SHP77 (cell line): ENCODE results near the gene TMEM33.
"Not testable (repeated sequence)": the region's sequence is repeated elsewhere in the genome, so short reads cannot be mapped to it uniquely, and the experiment has no call there.

Experiments used
- DNase-seq, 2 experiments: peaks; one replicate each; lab custom pipeline; 2025; lab: John Stamatoyannopoulos, UW

The TMEM33 gene, protein sequence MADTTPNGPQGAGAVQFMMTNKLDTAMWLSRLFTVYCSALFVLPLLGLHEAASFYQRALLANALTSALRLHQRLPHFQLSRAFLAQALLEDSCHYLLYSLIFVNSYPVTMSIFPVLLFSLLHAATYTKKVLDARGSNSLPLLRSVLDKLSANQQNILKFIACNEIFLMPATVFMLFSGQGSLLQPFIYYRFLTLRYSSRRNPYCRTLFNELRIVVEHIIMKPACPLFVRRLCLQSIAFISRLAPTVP

DNA sequence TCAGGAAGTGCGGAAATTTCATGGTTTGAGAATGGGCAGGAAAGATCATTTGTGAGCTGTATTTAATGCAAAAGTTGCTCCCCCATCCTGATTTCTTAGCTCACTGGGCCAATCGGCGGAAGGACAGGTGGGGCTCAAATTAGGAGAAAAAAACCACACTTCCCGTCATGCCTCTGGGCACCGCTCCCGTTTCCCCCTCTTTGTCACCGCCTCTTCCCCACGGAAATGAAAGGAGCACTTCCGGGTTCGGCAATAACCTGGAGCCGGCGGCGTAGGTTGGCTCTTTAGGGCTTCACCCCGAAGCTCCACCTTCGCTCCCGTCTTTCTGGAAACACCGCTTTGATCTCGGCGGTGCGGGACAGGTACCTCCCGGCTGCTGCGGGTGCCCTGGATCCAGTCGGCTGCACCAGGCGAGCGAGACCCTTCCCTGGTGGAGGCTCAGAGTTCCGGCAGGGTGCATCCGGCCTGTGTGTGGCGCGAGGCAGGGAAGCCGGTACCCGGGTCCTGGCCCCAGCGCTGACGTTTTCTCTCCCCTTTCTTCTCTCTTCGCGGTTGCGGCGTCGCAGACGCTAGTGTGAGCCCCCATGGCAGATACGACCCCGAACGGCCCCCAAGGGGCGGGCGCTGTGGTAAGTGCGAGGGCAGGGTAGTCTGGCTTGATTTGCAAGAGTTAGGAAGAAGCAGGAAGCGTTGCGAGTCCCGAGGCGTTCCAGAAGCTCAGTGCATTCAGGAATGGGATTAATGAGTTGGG is at the start of gene TMEM33:
TSS of gene TMEM33 (plus strand) at position 529 of the 751 bp plus-strand sequence. CDS start at position 585, 56 bp downstream.
- DNase-seq, result peak; percentile 62 to 79

DNA sequence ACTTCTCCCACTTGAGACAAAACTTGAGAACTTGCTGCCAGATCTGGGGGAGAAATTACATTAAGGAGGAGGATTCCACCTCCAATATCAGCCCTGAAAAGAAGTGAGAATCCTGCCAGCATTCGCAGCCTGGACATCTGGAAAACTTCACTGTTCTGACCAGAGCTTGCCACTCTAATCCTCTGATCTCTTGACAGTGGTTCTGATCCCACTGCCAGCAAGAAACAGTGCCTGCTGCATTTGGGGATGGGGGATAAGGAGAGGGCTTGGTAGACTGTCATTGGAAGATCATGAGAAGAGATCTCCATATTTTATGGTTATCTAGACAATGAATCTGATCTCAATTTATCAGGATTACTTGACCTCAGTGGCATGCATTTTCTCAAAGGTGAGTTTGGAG is 49.8 kb upstream of the TMEM33 start:
- DNase-seq, result no peak

DNA sequence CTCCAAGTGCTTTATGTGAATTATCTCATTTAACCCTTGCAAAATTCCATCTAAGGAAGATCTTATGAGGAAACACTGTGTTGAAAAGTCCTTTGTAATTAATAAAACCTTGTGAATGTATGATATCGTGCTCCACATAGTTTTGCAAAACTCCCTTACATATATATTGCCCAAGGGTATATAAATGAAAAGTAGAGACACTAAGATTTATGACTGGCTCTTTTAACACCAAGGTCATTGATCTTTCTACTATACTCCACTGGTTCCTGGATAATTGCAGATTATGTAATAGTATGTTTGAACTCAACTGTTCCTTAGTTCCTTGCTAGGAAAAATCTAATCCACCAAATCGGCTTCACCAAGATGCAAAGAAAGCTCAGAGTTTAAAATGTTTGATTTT is 48.0 kb upstream of the TMEM33 start:
- DNase-seq, result no peak

DNA sequence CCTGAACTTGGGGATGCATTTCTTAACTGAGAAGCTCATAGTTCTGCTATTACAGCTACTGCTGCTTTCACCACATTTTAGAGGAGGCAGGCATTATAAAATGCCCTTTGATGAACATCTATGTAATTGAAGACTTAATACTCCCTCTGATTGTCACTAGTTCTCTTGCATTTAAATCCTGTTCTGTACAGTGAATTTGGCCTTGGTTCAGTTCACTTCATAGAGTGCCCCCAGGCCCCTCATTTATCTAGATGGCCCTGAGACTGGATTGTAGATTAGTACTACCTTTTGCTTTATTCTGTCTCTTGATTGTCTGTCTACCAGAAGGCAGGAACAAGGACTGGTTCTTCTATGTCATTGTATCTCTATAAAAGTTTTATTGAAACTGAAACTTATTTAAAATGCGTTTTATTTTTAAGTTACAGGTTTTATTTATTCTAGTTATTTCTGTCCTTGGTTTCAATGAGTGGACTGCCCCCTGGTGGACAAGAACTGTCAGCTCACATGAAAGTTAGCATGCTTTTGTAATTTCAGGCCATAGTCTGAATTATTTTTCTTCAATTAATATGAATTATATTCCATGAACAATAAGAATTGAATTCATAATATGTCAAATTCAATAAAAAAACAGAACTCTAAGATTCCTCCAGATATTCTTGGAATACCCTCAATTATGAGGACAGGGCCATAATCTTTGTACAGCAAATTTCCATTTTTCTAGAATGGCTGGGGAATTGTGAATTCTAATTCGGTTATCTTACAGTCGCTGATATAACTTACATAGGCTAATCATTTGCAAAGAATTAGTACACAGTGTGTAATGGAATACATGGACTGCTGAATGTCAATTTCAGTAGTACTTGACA is 47.2 kb upstream of the TMEM33 start:
- DNase-seq, result no peak

DNA sequence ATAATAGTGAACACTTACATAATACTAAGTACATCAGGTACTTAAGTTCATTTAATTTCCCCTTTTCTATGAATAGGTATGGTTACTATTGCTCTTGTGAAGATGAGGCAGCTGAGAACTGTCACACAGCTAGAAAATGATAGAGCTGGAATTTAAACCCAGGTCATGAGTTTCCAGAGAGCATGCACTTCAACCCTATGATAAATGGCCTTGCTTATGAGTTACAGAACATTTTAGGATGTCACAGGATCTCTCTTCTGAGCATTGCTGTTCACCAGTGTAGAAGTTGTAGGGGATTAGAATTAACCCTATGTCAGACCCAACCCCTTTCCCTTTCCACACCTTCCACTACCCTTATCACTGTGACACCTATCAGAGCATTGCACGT is 46.5 kb upstream of the TMEM33 start:
- no peak for DNase-seq

DNA sequence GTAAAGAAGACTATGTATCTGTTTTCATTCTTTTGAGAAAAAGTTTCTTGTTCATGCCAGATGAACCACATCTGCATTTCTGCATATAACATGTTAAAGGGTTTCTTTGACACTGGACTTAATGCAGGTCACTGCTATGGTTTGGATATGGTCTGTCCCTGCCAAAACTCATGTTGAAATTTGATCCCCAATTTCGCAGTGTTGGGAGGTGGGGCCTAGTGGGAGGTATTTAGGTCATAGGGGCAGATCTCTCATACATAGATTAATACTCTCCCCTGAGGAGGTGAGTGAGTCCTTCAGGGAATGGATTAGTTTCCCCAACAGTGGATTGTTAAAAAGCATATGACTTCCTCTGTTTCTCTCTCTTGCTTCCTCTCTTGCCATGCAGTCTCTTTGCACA is 45.9 kb upstream of the TMEM33 start:
- no peak for DNase-seq

DNA sequence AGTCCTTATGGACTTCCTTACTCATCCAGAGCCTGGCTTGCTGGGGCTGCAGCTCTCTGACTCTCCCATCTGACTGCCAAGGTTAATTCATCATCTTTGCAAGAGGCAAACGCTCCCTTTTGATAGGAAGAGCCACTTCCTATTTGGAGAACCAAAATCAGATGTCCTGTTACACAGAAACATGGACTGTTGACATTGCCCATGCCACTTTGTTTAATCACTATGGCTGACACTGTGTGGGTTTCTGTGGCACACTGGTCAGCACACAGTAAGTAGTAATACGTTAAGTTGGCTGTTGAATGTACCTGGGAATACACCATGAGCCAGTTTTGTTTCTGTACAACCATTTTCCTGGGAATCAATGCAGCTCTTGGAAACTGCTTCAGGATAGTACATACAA is 45.1 kb upstream of the TMEM33 start:
- no peak for DNase-seq

DNA sequence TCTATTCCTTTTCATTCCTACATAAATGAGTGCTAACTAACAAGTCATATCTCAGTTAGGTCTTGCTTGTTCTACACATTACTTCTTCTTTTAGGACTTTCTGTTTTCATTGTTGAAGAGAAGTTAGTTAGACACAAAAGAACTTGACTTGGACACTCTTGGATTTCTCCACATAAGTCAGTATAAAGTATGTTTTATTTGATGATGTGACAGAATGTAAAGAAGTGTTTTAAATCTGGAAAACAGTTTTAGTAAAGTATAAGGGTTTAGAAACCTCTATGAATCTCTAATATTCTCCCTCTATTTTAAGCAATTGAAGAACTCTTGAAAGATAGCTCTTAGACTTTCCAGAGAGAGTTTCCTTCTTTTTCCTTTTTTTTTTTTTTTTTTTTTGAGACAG is 38.6 kb upstream of the TMEM33 start:
- no peak for DNase-seq

DNA sequence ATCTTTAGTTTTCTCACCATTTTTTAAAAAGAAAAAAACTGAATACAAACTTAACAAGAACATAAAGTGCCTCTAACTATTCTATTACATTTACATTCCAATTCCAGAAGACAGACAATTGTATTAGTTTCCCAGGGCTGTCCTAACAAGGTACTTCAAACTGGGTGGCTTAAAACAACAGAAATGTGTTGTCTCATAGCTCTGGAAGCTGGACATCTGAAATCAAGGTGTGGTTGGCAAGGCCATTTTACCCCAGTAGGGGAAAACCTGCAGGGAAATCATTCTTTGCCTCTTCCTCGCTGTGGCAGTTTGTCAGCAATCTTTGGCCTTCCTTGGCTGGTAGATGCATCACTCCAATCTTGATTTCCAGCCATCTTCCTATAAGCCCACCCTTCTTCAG is 37.5 kb upstream of the TMEM33 start:
- no peak for DNase-seq

DNA sequence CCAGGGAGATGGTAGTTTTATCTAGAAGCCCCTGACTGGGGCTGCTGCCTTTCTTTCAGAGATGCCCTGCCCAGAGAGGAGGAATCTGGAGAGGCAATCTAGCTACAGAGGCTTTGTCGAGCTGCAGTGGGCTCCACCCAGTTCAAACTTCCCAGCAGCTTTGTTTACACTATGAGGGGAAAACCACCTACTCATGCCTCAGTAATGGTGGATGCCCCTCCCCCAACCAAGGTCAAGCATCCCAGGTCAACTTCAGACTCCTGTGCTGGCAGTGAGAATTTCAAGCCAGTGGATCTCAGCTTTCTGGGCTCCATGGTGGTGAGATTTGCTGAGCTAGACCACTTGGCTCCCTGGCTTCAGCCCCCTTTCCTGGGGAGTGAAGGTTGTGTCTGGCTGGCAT is 26.1 kb upstream of the TMEM33 start:
- DNase-seq, result not testable (repeated sequence)

DNA sequence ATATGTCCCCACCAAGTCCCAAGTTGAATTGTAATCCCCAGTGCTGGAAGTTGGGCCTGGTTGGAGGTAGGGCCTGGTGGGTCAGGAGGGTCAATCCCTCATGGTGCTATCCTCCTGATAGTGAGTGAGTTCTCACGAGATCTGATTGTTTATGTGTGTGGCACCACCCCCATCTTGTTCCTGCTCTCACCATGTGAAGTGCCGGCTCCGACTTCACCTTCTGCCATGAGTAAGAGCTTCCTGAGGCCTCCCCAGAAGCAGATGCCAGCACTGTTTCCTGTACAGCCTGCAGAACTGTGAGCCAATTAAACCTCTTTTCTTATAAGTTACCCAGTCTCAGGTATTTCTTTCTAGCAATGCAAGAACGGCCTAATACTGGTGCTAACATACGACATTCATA is 22.7 kb upstream of the TMEM33 start:
- no peak for DNase-seq

DNA sequence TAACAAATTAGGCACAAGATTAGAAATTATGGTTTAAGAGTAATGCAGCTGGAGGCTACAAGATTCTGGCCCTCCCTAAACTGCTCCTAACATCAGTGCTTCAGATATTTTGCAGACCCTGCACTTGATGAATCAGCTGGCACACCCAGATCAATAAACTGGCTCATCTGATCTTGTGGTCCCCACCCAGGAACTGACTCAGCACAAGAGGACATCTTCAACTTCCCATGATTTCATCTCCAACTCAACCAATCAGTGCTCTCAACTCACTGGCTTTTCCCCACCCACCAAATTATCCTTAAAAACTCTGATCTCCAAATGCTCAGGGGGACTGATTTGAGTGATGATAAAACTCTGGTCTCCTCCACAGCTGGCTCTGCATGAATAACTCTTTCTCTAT is 21.7 kb upstream of the TMEM33 start:
- no peak for DNase-seq

DNA sequence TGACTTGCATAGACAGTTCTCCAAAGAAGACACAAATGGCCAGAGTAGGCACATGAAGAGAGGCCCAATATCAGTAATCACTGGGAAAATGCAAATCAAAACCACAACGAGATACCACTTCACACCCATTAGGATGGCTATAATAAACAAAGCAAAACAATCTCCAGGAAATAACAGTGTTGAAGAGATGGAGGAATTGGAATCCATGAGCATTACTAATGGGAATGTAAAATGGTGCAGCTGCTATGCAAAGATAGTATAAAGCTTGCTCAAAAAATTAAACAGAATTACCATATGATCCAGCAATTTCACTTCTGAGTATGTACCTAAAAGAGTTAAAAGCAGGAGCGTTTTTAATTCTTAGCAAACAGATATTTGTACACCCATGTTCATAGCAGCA is 17.0 kb upstream of the TMEM33 start:
- DNase-seq, result no peak

DNA sequence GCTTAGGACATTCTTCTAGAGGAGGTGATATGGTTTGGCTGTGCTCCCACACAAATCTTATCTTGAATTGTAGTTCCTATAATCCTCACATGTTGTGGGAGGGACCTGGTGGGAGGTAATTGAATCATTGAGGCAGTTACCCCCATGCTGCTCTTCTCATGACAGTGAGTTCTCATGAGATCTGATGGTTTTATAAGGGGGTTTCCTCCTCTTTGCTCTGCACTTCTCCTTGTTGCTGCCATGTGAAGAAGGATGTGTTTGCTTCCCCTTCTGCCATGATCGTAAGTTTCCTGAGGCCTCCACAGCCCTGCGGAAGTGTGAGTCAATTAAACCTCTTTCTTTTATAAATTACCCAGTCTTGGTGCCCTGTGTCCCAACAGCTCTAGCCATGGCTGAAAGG is 14.8 kb upstream of the TMEM33 start:
- not testable (repeated sequence) for DNase-seq

DNA sequence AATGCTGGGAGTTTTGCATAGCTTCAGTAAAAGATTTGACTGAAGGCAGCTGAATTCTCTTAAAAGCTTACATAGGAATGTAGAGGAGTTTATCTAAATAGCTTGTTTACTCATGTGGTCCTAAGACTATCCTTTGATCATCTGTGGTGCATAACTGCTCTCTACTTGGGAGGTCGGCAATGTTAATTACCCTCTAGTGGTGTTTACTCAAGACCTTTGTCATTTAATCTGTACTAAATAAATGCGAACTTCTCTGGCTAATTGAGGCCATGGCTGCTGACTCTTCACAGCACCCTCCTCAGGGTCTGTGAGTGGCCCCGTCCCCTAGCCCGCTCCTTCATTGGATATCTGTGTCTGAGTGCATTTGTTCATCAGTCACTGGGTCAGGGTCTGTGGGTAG is 13.8 kb upstream of the TMEM33 start:
- no peak for DNase-seq

DNA sequence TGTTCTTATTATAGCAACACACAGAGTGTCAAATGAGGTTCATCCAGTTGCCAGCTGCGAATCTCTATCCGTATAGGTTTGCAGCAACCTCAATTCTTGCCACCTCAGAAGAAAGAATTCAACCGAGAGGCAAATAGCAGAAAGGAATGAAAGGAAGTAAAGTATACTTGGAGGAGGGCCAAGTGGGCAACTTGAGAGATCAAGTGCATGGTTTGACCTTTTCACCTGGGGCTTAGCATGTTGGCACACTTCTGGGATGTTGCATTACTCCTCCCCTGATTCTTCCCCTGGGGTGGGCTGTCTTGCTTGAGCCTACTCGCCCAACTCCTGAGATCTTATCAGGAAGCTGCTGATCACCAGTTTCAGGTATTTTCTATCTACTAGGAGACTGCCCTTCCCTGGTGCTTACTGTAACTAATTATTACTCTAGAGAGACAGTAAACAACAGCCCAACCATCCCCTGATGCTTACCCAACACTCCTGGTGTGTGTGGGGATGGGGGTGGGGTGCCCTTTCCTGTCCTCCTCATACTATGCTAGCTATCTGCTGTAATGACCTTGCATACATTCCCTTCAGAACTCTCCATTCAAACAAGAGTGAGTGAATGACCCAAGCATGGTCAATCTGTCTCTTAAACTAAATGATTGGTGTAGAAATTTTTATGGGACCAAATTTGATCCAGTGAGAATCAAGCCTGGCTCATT is 7.3 kb upstream of the TMEM33 start:
- no peak for DNase-seq

DNA sequence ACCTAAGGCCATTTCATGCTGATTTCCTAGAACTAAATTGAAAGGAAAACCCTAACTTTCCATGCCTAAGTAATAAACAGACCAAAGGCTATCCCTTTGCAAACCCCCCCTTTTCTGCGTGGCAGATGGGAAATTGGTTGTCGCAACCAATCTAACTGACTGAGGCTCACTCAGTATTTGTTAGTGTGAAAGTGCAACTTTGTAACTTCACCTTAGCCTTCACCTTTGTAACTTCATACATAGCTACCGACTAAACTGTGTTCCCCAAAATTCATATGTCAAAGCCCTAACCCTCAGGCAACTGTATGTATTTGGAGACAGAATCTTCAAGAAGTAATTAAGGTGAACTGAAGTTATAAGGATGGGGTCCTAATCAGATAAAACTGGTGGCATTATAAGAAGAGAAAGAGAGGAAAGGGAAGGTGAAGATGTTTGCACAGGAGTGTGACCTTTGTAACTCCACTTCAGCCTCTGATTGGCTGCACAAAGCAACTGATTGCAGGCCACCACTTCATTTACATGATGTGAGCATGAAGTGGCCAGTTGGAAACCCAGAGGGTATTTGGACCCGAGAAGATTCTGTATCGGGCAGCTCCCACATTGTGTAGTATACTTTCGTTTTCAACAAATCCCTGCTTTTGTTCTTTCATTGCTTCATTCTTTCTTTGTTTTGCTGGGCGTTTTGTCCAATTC is 4.9 kb upstream of the TMEM33 start:
- no peak for DNase-seq

DNA sequence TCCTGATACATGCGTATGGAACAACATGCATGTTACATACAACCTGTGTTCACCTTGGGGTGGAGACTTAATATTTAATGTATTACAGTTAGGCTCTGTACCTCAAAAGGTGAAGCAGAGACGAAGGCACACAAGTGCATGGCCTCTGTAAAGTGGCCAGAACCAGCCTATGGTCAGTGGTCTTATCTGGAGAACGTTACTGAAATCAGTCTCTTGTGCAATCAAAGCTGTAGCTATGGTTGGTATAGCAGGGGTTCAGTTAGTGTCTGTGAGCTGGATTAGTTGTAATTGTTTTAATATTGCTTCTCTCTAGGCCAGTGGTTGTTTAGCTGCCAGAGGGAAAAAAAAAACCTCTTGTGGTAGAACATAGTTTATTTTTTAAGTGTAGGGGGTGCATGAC is 2.2 kb upstream of the TMEM33 start:
- DNase-seq, result no peak

DNA sequence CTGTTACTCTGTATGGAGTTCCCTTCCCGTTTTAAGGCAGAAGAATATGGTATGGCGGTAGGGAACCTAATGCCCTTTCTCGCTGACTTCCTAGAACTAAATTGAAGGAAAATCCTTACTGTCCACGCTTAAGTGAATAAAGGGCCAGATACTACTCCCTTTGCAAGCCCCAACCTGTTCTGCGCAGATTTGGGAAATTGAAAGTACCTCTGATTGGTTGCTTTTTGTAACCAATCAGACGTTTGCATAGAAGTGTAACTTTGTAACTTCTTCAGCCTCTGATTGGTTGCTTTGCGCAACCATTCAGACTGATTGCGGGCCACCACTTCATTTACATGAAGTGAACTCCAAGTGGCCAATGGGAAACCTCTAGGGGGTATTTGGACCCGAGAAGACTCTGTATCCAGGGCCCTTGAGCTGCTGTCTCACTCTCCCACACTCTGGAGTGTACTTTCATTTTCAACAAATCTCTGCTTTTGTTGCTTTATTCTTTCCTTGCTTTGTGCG is 1.2 kb upstream of the TMEM33 start:
- peak; percentile 57 to 64 for DNase-seq

DNA sequence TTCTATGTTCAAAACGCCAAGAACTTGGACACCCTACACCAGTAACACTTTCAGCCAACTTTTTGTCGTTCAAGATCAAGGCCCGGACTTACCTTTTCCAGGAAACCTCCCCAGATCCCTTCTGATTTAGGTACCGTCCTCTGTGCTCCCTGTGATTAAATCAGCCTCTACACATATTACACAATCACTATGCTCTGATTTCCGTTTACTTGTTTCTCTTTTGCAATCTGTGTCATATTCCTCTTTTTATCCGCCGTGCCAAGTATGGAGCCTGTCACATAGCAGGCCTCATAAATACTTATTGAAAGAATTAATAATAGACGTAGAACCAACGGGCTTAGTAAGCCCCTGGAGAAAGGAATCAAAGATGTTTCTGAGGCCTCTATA is 722 bp upstream of the TMEM33 start:
- no peak for DNase-seq

DNA sequence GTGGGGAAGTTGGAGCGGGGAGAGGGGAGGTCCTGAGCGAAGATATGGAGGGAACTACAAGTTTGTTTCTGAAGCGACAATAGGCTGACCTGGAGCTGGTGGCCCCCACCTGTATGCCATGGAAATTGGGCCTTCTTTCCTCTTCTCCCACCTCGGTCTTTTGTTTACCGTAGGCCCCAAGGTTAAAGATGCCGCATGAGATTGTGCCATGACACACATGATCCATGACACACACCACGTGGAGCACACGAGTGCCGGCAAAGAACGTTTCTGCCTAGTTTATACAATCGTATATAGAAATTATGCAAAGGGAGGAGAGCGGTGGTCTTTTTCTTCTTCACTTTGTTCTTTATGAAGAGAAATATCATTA is 408 bp downstream of the TMEM33 start:
- no peak for DNase-seq
